ENCODE data around the gene NPPC.
"Not testable (repeated sequence)": the region's sequence is repeated elsewhere in the genome, so short reads cannot be mapped to it uniquely, and the experiment has no call there.

Gene NPPC

GRCh38 chr2:231920366-231920765 is 5.8 kb downstream of the NPPC start:
- DNase-seq (ENCODE audit: low read depth in 2 of 2), result no peak

GRCh38 chr2:231919341-231920035 is 6.7 kb downstream of the NPPC start:
- no peak for DNase-seq (ENCODE audit: low read depth in 2 of 2)

DNA sequence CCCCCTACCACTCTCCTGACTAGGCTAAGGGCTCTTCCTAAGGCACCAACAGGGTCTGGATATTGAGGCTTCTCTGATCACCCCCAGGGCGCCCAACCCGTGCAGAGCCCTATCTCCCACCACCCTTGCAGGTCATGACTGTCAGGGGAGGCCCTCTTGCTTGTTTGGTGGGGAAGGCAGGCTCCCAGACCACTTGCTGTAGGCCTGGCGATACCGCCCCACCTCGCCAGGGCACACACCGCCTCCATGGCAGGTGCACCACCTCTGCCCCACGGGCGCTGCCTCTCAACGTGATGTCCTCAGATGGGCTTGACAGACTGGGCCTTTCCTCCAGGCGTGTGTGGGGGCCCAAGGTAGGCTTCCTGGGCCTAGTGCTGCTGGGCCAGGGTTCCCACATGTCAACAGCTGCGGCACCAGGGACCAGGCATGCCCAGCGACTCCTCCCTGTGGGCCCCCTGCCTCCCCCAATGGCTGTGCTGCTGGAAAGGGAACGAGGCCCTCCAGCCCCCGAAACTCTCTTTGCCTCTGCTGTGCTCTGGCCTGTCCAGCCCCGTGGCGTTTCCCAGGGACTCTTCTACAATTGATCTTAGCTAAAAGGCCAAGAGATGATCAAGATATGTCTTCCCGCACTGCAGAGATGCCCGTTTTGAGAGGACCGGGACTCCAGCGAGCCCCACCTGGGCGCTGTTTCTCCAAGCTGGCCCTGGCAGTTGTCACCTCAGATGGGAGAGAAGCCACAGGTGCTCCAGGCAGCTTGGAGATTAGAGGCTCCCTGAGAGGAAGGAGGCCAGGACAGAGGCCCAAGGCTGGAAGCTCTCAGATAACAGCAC is 7.5 kb downstream of the NPPC start:
- no peak for DNase-seq (ENCODE audit: low read depth in 2 of 2)

DNA sequence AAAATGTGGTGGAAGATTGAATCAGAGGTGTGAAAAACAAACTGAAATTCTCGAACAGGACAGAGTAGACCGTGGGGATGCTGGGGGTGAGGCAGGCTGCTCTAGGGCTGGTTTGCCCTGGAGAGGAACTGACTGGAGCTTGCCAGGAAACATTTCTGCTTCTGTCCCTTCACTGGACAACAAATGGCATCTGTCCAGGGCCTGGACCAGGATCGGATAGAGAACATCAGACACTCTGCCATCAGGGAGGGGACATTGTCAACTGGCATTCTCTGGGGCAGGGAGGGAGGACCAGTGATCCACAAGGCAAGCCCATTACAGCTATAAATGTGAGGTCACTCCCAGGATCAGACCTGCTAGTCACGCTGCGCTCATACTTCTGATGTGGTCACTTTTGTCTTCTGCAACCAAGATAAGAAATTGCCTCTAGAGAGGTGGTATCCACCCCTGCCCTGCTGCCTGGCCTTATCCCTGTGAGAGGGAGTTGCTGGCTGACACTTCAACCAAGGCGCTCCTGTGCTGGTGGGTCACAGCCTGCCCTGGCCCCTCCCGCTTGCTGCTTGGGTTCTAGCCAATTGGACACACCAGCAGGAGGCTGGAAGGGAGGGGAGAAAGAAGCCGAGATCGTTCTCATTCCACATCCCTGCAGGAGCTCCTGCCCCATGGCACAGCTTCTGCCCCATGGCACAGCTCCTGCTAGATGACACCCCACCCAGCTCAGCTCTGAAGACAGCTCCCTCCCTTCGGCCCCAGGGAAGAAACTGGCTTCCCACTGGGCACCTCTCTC is 8.7 kb downstream of the NPPC start:
- no peak for DNase-seq (ENCODE audit: low read depth in 2 of 2)

GRCh38 chr2:231914077-231914690 is 12.0 kb downstream of the NPPC start:
- no peak for DNase-seq (ENCODE audit: low read depth in 2 of 2)

DNA sequence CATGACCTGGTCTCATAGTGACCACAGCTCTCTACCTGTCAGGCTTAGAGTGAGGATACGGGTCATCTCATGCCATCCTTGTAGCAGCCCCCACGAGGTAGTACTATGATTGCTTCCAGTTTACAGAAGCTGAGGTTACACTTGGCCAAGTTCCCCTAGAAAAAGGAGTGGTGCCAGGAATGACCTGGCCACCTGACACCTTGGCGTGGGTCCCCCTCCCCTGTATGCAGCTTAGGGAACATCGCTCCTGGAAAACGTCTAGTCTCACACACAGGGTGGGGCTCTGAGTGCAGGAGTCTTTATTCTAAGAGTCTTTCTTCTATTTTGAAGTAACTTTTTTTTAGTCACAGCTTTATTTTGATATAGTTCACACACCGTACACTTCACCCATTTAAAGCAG is 14.8 kb downstream of the NPPC start:
- DNase-seq (ENCODE audit: low read depth in 2 of 2), result no peak

DNA sequence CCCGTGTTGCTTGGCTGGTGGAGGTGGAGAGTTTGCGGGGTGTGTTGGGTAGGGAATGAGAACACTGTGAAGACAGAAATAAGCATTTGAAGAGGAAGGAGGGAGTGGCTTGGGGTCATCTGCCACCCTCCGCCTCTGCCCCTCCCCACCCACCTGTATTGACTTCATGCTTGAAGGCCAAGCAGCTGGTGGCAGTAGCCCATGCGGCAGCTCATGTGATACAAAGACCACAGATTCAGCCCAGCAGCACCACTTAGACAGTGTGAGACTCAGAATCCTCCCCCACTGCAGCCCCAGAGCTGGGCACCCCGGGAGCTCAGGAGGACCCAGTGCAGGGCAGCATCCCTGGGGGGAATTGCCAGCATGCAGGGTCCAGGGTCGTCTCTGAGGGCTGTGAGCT is 15.4 kb downstream of the NPPC start:
- no peak for DNase-seq (ENCODE audit: low read depth in 2 of 2)

- DNase-seq (ENCODE audit: low read depth in 2 of 2), result not testable (repeated sequence)
Observed at GRCh38 chr2:231910161-231910560, 16.0 kb downstream of the NPPC start.

DNA sequence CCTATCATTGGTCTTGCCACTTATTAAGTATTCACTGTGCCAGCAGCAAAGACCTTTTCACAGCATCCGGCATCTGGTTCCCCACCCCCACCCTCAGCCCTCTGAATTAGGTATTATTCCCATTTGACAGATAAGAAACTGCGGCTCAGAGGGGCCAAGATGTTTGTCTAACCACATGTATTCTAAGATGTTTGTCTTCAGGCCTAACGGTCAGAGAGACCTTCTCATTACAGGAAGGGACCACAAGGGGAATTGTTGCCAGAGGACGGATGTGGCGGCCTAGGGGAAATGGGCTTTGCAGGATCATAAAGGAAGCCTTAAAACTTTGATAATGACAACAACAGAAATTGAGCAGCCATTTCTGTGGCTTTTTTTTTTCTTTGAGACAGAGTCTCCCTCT is 16.6 kb downstream of the NPPC start:
- no peak for DNase-seq (ENCODE audit: low read depth in 2 of 2)

GRCh38 chr2:231908584-231908983 is 17.6 kb downstream of the NPPC start:
- no peak for DNase-seq (ENCODE audit: low read depth in 2 of 2)

DNA sequence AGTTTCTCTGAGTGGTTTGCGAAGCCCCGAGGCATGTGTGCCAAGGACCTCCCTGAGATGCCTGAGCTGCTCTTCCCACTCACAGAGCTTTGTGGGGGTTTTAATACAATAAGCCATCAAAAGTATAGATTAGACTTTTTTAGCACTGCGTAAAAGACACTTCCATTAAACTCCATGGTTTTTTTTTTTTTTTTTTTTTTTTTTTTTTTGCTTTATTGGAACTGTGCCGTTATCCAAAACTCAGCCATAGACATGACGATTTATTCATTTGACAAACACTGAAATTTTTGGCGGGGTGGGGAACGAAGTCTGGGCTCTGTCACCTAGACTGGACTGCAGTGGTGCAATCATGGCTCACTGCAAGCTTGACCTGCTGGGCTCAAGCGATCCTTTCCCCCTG is 18.4 kb downstream of the NPPC start:
- DNase-seq (ENCODE audit: low read depth in 2 of 2), result no peak

DNA sequence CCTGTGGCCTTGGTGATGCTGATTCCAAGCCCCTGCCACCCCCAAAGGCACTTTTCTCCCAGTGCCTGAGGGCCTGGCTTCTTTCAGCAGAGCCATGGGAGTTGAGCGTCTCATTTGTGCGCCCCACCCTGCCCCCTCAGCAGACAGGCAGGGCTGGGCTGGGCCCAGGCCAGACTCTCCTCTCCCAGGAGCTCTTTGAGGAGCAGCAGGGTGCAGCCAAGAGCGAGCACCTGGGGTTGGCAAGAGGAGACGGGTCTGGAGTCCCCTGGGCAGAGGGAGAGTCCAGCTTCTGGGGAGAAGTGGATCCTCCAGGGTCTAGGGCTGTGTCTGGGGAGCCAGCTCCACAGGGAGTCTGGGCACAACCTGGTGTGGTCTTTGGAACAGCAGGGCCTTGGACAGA is 21.2 kb downstream of the NPPC start:
- DNase-seq (ENCODE audit: low read depth in 2 of 2), result no peak

DNA sequence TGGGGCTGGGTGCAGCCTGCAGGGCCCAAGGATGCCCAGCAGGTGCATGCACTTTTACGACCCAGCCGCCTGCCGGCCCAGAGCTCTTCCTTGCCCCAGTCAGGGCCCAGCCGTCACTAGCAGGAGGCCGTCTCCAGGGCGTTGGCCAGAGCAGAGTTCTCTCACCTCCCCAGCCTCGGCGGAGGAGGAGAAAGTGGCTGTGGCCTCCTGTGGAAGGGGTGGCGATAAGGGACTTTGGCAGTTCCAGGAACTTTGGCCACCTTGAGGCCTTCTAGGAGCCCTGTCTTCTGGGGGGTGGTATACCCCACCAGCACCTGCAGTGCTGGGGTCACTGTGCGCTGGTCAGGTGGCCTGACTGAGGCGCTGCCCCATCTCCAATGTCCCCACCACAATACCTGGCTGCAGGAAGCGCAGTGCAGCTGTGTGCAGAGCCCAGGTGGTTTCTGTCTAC is 22.0 kb downstream of the NPPC start:
- no peak for DNase-seq (ENCODE audit: low read depth in 2 of 2)

DNA sequence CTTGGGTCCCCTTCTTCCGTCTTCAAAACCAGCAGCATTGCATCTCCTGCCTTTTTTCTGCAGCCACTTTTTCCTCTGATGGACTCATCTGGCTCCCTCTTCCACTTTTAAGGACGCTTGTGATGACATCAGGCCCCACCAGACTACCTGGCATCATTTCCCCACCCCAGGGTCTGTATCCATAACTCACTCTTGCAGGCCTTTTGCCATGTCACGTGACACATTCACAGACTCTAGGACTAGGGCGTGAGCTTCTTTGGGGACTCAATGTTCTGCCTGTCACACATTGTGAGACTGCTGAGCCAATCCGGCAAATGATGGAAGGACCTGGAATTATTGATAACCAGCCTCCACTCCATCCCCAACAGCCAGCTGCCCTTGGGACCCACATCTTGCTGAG is 23.6 kb downstream of the NPPC start:
- DNase-seq (ENCODE audit: low read depth in 2 of 2), result no peak

DNA sequence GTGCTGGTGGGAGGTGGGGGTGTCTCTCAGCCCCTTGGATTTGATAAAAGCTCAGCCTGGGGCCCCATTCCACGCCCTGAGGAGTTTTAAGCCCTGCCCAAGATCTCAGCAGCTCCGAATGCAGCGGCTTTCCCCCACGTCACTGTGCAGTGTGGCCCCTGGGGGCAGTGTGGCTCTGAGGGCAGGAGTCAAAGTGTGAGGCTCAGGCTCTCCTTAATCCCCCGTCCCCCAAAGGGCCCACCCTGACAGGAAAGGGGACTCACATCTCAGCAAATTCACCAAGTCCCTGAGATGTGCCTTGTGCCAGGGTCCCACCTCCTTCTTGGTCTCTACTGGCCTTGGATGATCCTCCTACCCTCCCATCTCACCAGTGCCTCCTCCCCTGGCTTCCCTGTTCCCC is 25.2 kb downstream of the NPPC start:
- no peak for DNase-seq (ENCODE audit: low read depth in 2 of 2)

GRCh38 chr2:231900486-231900942 is 25.7 kb downstream of the NPPC start:
- peak in 1 of 2 donors; percentile 5 for DNase-seq (ENCODE audit: low read depth in 2 of 2)

DNA sequence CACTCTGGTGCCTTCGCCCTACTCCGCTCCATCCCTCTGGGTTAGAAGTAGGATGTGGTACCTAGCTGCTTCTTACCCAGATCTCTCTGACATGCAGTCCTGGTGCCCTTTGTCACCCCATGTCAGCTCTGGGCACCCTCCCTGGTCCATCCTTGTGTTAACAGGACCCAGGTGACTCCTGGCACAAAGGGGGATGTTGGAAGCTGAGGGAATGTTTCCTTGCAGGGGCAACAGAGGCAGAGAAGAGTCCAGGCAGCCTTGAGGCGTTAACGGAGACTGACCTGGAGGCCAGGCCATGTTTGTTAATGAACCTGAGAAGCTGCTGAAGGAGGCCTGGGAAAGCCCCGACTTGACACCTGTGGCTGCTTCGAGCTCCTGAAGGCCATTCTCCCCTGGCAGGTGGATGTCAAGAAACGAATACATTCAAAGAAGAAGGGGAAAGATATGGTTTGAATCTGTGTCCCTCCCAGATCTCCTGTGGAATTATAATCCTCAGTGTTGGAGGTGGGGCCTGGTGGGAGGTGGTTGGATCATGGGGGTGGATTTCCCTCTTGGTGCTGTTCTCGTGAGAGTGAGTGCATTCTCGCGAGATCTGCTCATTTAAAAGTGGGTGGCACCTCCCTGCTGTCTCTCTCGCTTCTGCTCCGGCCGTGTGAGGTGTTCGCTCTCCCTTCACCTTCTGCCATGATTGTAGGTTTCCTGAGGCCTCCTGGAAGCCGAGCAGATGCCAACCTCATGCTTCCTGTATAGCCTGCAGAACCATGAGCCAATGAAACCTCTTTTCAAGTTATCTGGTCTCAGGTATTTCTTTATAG is 31.4 kb downstream of the NPPC start:
- DNase-seq (ENCODE audit: low read depth in 2 of 2), result no peak

GRCh38 chr2:231891514-231891905 is 34.7 kb downstream of the NPPC start:
- DNase-seq (ENCODE audit: low read depth in 2 of 2), result no peak

GRCh38 chr2:231890896-231891513 is 35.2 kb downstream of the NPPC start:
- DNase-seq (ENCODE audit: low read depth in 2 of 2), result no peak

DNA sequence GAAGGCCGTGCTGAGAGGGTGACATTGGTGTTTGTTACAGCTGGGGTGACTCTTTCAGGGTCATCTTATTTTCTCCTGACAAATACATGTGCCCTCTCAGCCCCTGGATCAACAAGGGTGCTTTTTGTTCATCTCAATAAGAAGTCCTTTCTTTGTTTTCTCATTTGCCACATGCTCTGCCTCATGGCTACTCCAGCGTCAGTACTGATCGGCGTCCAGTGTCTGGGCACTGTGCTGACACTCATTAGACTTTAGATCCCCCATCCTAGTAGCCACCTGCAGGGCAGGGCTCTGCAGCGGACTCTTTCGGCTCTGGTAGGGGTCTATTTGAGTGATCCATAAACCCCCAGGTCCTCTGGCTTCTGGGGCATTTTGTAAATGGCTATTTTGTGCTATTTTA is 38.4 kb downstream of the NPPC start:
- DNase-seq (ENCODE audit: low read depth in 2 of 2), result no peak

Measured in stimulated activated CD8-positive, alpha-beta memory T cell treated with anti-CD3 and anti-CD28 coated beads, Interleukin-7, amount 100 ng/mL, for 4 hours (primary cell).